Fibroblast of the aortic adventitia (primary cell): ENCODE data around the gene NELFA. TPM values are rescaled to one million over a fixed set of nuclear protein-coding genes. Genes with fewer than 3 reads are reported as not detected.

Source experiments
- DNase-seq: peaks from one replicate; pipeline ENCODE4 v3.0.0-alpha.2; 2010; ENCODE audit warnings: low read depth
- H3K4me3 ChIP-seq: 2 replicates; pipeline ENCODE4 v1.5.1; 2011; ENCODE audit warnings: low read depth, mild to moderate bottlenecking, control low read depth, low read length, moderate library complexity
- total RNA-seq: library from RNA; depleted of rRNA; stranded (reverse); fragments of >200 nt; gene quantifications from 2 replicates; pipeline ENCODE4 v1.2.3, GENCODE V29; 2012; ENCODE audit warnings: low replicate concordance
- TF ChIP-seq, protein P1 (sequence below): IDR thresholded peaks from 2 replicates; pipeline ENCODE4 v1.5.1; 2011; ENCODE audit warnings: mild to moderate bottlenecking, low read length, control low read depth, inconsistent platforms; ENCODE audit not compliant: insufficient read depth

The NELFA gene
- total RNA-seq, 1 donor, result 14.8 TPM

DNA sequence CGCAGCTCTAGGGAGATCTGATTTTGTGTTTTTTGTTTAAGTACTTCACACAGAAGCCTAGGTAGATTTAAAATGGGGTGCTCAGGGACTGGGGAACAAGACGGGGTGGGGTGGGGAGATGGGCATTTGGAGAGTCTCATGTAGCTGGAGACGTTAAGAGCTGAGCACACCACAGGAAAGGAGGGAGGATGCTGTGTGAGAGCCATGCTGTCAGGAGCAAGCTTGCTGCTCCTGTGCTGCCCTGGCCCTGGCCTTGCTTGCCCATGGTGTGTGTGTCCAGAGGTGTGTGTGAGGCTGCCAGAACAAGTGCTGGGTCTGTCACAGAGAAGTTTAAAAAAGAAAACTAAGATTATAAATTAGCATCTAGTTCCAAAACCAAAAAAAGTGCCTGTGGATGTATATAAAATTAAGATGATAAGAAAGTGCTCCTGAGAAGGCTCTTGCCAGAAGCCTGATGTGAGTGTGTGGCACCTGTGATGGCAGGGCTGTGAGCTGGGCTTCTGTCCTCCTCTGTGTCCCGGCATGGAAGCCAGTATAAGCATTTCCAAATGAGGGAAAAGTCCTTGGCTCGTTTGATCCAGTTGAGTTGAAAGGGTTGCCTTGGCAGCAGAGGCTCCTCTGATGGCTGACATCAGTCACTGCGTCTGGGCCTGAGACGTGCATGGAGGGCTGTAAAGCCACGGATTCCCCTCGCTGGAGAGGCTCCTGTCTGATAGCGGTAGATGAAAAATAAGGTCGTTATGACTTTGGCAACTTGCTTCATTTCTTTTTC, 63.5 kb downstream of the NELFA start:
- no peak for DNase-seq
- no peak overlapping the region for H3K4me3 ChIP-seq
- TF ChIP-seq, protein P1, sequence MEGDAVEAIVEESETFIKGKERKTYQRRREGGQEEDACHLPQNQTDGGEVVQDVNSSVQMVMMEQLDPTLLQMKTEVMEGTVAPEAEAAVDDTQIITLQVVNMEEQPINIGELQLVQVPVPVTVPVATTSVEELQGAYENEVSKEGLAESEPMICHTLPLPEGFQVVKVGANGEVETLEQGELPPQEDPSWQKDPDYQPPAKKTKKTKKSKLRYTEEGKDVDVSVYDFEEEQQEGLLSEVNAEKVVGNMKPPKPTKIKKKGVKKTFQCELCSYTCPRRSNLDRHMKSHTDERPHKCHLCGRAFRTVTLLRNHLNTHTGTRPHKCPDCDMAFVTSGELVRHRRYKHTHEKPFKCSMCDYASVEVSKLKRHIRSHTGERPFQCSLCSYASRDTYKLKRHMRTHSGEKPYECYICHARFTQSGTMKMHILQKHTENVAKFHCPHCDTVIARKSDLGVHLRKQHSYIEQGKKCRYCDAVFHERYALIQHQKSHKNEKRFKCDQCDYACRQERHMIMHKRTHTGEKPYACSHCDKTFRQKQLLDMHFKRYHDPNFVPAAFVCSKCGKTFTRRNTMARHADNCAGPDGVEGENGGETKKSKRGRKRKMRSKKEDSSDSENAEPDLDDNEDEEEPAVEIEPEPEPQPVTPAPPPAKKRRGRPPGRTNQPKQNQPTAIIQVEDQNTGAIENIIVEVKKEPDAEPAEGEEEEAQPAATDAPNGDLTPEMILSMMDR, result no peak

DNA sequence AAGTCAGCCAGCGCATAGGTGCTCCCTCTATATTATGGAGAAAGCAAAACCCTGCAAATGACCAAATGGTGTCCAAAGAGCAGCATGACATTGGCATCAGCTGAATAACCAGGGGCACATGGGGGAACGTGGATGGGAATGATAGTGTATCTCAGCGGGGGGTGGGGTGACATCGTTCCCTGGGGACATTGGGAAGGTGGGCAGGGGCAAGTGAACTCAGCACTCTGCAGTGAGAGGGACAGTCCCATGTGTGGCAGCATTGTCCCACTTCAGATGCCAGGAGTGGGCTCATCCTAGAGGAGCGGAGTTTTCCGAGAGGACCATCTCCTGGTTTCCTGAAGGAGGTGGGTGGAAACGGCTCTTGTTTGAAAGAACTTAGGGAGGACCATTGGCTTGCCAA, 64.8 kb downstream of the NELFA start:
- no peak overlapping the region for H3K4me3 ChIP-seq
- DNase-seq, result no peak
- TF ChIP-seq, protein P1, result no peak

GRCh38 chr4:1940566-1940965, 68.2 kb downstream of the NELFA start:
- no peak for DNase-seq
- H3K4me3 ChIP-seq, result no peak overlapping the region
- TF ChIP-seq, protein P1, result no peak

DNA sequence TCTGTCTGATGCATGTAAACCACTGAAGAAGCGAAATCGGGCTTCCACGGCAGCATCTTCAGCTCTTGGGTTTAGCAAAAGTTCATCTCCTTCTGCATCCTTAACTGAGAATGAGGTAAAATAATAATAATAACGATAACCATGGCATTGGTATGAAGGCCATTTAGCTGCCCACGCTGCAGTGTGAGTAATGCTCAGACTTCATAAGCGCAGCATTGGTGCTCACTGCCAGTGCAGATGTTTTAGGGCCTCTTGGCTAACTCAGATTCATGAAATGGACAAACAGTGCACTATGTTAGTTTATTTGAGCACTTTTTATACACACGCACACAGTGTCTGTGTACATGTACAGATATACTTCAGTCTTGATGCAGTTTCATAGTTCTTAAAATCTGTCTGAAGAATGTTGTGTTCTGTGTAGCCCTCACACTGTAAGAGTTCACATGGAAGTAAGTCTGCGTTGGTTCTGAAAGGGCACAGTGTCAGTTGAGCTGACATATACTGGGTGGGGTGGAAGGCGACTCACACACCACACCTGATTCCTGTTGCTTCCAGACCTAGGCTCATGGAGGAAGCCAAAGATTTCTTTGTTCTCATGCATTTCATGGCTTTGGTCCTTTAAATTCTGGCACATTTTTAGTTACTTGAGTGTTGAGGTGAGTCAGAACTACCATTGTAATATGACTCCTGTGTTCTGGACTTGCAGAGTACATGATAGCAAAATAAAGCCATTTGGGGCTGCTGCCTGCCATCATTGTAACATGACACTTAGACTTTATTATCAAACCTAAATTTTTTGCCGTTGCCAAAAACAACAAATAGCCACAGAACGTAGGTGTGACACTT, 68.9 kb downstream of the NELFA start:
- no peak overlapping the region for H3K4me3 ChIP-seq
- TF ChIP-seq, protein P1, result no peak
- peak; percentile 91 for DNase-seq

DNA sequence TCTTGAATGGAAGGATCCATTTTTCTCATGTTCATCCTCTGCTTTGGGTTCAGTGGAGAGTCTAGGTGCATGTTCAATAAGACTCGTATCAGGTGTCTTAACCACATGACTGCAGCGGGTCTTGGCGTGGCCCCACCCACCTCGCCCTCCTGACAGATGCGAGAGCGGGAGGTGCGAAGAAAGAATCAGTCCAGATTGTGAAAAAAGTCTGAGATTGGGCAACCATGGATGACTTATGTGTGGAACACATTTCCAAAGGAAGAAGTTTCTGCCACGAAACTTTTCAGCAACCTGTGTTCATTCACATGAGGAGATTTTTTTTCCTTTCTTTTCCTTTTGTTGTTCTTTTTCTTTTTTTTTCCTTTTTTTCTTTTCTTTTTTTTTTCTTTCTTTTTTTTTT, 70.7 kb downstream of the NELFA start:
- TF ChIP-seq, protein P1, result no peak
- no peak for DNase-seq
- H3K4me3 ChIP-seq, result no peak overlapping the region

DNA sequence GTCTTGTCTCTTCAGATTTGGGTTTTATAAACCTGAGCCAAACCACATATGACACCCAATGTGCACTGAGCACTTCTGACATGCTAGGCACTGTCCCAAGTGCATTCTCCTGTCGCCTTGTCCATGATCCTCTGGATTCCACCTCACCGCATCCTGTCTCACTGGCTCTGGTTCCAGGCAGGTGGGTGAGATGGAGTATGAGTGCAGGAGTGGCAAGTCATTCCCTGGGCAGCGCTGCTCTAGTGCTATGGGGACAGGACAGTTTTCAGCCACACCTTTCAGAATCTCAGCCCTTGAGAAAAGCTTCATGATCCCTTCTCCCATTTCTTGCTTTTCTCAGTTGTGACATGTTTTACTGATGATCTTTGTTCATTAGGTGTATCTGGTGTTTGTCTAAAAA, 71.2 kb downstream of the NELFA start:
- TF ChIP-seq, protein P1, result no peak
- H3K4me3 ChIP-seq, result no peak overlapping the region

More for the DNA sequence above, 71.2 kb downstream of the NELFA start:
- no peak for DNase-seq
